NB4 (cell line): ENCODE measurements around the gene ZNF628.

Source experiments
- DNase-seq: peaks from one replicate; pipeline ENCODE4 v3.0.0; 2010; ENCODE audit warnings: low read depth
- H3K4me3 ChIP-seq: one replicate; pipeline ENCODE4 v1.5.1; 2011; ENCODE audit warnings: mild to moderate bottlenecking, low read depth, low read length, moderate library complexity
- CTCF ChIP-seq: IDR thresholded peaks from one replicate; pipeline ENCODE4 v1.5.1; 2012; ENCODE audit warnings: low read depth, low read length
- MAX ChIP-seq: IDR thresholded peaks from 2 replicates; pipeline ENCODE4 v1.6.1; 2011; ENCODE audit warnings: low read depth, low read length
- MYC ChIP-seq: IDR thresholded peaks from 2 replicates; pipeline ENCODE4 v1.6.1; 2011; ENCODE audit warnings: low read depth, low read length
- POLR2A ChIP-seq: IDR thresholded peaks from 2 replicates; pipeline ENCODE4 v1.6.1; 2011; ENCODE audit warnings: mild to moderate bottlenecking; ENCODE audit not compliant: insufficient read length; ENCODE audit errors: extremely low read depth

ZNF628 gene

GRCh38 chr19:55479451-55480230 is 3.2 kb downstream of the ZNF628 start:
- no peak for DNase-seq
- H3K4me3 ChIP-seq, result no peak overlapping the region
- TF ChIP-seq MAX (no peak), MYC (no peak), POLR2A (no peak), CTCF (no peak)

- no peak overlapping the region for H3K4me3 ChIP-seq
- no peak for DNase-seq
- TF ChIP-seq MYC (no peak), POLR2A (no peak), MAX (no peak), CTCF (no peak)
These were observed 4.9 kb downstream of the ZNF628 start for GRCh38 chr19:55481148-55481793.

GRCh38 chr19:55481794-55482155 is 5.4 kb downstream of the ZNF628 start:
- H3K4me3 ChIP-seq, result no peak overlapping the region
- no peak for DNase-seq
- TF ChIP-seq CTCF (no peak), MAX (no peak), POLR2A (no peak), MYC (no peak)

- DNase-seq, result no peak
- TF ChIP-seq CTCF, result no peak
- no peak for TF ChIP-seq MAX
- no peak for TF ChIP-seq MYC
- TF ChIP-seq POLR2A, result no peak
- H3K4me3 ChIP-seq, result no peak overlapping the region
These were observed 5.9 kb downstream of the ZNF628 start for GRCh38 chr19:55482156-55482961.

- TF ChIP-seq MAX, result no peak
- TF ChIP-seq POLR2A, result no peak
- TF ChIP-seq MYC, result no peak
- no peak for TF ChIP-seq CTCF
- H3K4me3 ChIP-seq, result no peak overlapping the region
- no peak for DNase-seq
These were observed 6.7 kb downstream of the ZNF628 start for GRCh38 chr19:55482967-55483705.
